K562 (cell line): ENCODE measurements around the gene TMA16. TPM values are rescaled to one million over a fixed set of nuclear protein-coding genes. Genes with fewer than 3 reads are reported as not detected.

Source experiments
- ATAC-seq: fragments of 200-7000 bp; cut with Tn5 transposase; 3 replicates; pipeline ENCODE4 v1.9.1; 2020; ENCODE audit warnings: moderate library complexity
- BruUV-seq: library from RNA; stranded (reverse); fragments of 400-500 nt; replicated peaks from 2 replicates; lab custom pipeline; 2021; lab: Mats Ljungman, UMichigan
- CTCF ChIA-PET: fragments of 300-600 bp; formaldehyde crosslinking; extraction: SDS; loops from one replicate; lab custom pipeline; 2021; ENCODE audit warnings: low intra/inter-chr PET ratio; lab: Yijun Ruan, JAX
- POLR2A ChIA-PET: fragments of 300-600, 350-650 bp; sonication (Branson Sonifier 250); formaldehyde crosslinking; extraction: SDS; loops from one replicate; lab custom pipeline; 2021; ENCODE audit warnings: antibody characterized with exemption, inconsistent platforms; lab: Yijun Ruan, JAX
- DNase-seq, 4 experiments: peaks; one replicate each; pipeline versions ENCODE4 v3.0.0 to v3.0.0-alpha.2; 2011 to 2018; ENCODE audit warnings: low spot score in 3 of 4, mixed read lengths in 3 of 4; ENCODE audit errors: extremely low read depth in 1 of 4
- FAIRE-seq: peaks from 2 replicates; lab custom pipeline; 2011; peaks lifted over from hg19 to GRCh38; lab: Jason Lieb, UNC
- H2AFZ ChIP-seq: 2 replicates; pipeline ENCODE4 v1.6.0; 2011; ENCODE audit warnings: low read depth, low read length, control low read depth, inconsistent platforms
- H3K27ac ChIP-seq: fragments of 200-600 bp; 3 replicates; pipeline ENCODE4 v1.8.0; 2011; ENCODE audit warnings: low read depth, mild to moderate bottlenecking, control low read depth, inconsistent platforms, low read length, moderate library complexity, mixed read lengths; ENCODE audit errors: extremely low read depth
- H3K27me3 ChIP-seq, 2 experiments: fragments of 300-600 bp in 1 of 2; 2 replicates in 1 of 2; 3 replicates in 1 of 2; pipeline versions ENCODE4 v1.6.0 to v1.8.0; 2011; ENCODE audit warnings: inconsistent platforms in 2 of 2, low read length in 2 of 2, mild to moderate bottlenecking in 1 of 2, mixed read lengths in 1 of 2, moderate library complexity in 1 of 2; ENCODE audit not compliant: control insufficient read depth in 2 of 2, insufficient read depth in 2 of 2
- H3K36me3 ChIP-seq: fragments of 300-600 bp; 3 replicates; pipeline ENCODE4 v1.8.0; 2011; ENCODE audit warnings: mild to moderate bottlenecking, low read length, inconsistent platforms; ENCODE audit not compliant: control insufficient read depth, insufficient read depth
- H3K4me1 ChIP-seq, 2 experiments: fragments of 200-600 bp in 1 of 2; replicated peaks in 1 of 2; 2 replicates in 1 of 2; 3 replicates in 1 of 2; pipeline versions ENCODE4 v1.5.1 to v1.8.0; 2011; ENCODE audit warnings: inconsistent platforms in 2 of 2, low read length in 2 of 2, mild to moderate bottlenecking in 1 of 2, mixed read lengths in 1 of 2, moderate library complexity in 1 of 2; ENCODE audit not compliant: control insufficient read depth in 2 of 2, insufficient read depth in 2 of 2
- H3K4me2 ChIP-seq: 2 replicates; pipeline ENCODE4 v1.6.1; 2011; ENCODE audit warnings: low read length, control low read depth, inconsistent platforms, mixed read lengths; ENCODE audit not compliant: insufficient read depth
- H3K4me3 ChIP-seq: fragments of 200-600 bp; sonication (generic), shearing (Covaris generic); 2 replicates; pipeline ENCODE4 v1.5.1; 2016; ENCODE audit warnings: control low read depth, inconsistent platforms
- H3K79me2 ChIP-seq: fragments of 200-600 bp; 3 replicates; pipeline ENCODE4 v1.8.0; 2011; ENCODE audit warnings: low read length, inconsistent platforms; ENCODE audit not compliant: control insufficient read depth, insufficient read depth
- H3K9ac ChIP-seq, 2 experiments: 2 replicates each; pipeline versions ENCODE4 v1.6.0 to v1.6.1; 2011; ENCODE audit warnings: low read depth in 2 of 2, low read length in 2 of 2, control low read depth in 1 of 2, inconsistent platforms in 1 of 2, mild to moderate bottlenecking in 1 of 2, mixed read lengths in 1 of 2; ENCODE audit not compliant: insufficient read depth in 1 of 2
- H3K9me1 ChIP-seq: one replicate; pipeline ENCODE4 v1.6.0; 2011; ENCODE audit warnings: inconsistent platforms, mild to moderate bottlenecking, low read length, moderate library complexity; ENCODE audit not compliant: control insufficient read depth, insufficient read depth
- H3K9me3 ChIP-seq: replicated peaks from 2 replicates; pipeline ENCODE4 v1.5.1; 2011; ENCODE audit warnings: low read depth, low read length, inconsistent platforms; ENCODE audit not compliant: control insufficient read depth, insufficient read depth
- H4K20me1 ChIP-seq: replicated peaks from 2 replicates; pipeline ENCODE4 v1.6.1; 2011; ENCODE audit warnings: low read length, inconsistent platforms, mixed read lengths; ENCODE audit not compliant: control insufficient read depth, insufficient read depth
- ARID1B ChIP-seq: fragments of 450-650 bp; IDR thresholded peaks from 2 replicates; pipeline ENCODE4 v1.6.1; 2016; ENCODE audit warnings: antibody characterized with exemption, mild to moderate bottlenecking, inconsistent platforms
- CREBBP ChIP-seq: IDR thresholded peaks from one replicate; pipeline ENCODE4 v1.6.1; 2012; ENCODE audit warnings: low read depth, mild to moderate bottlenecking, control low read depth, inconsistent platforms, low read length
- DDX20 ChIP-seq: fragments of 450-650 bp; IDR thresholded peaks from 2 replicates; pipeline ENCODE4 v1.6.1; 2016; ENCODE audit warnings: missing genetic modification characterization, low read depth, mild to moderate bottlenecking, missing compliant biosample characterization, moderate library complexity
- FUS ChIP-seq: fragments of 200-400 bp; formaldehyde crosslinking; optimal IDR thresholded peaks from 2 replicates; pipeline ENCODE3; 2017; ENCODE audit warnings: low read depth, low read length
- HNRNPUL1 ChIP-seq: fragments of 200-400 bp; formaldehyde crosslinking; IDR thresholded peaks from 2 replicates; pipeline ENCODE4 v1.6.1; 2017; ENCODE audit warnings: low read length
- NFE2 ChIP-seq: IDR thresholded peaks from 2 replicates; pipeline ENCODE4 v1.6.1; 2014; ENCODE audit warnings: antibody characterized with exemption, low read depth
- POU5F1 ChIP-seq: fragments of 150-350 bp; IDR thresholded peaks from 2 replicates; pipeline ENCODE4 v1.6.1; 2014; ENCODE audit warnings: borderline replicate concordance, low read length, low read depth, mild to moderate bottlenecking; ENCODE audit not compliant: partially characterized antibody
- RBM15 ChIP-seq: fragments of 200-400 bp; formaldehyde crosslinking; IDR thresholded peaks from 2 replicates; pipeline ENCODE4 v1.6.1; 2018; ENCODE audit warnings: mild to moderate bottlenecking, low read length, moderate library complexity; ENCODE audit not compliant: insufficient read depth
- SNRNP70 ChIP-seq: fragments of 200-400 bp; formaldehyde crosslinking; optimal IDR thresholded peaks from 2 replicates; pipeline ENCODE3; 2017; ENCODE audit warnings: low read depth, low read length
- TRIM24 ChIP-seq, 2 experiments: fragments of 450-650 bp; IDR thresholded peaks; 2 replicates each; pipeline ENCODE4 v1.6.1; 2016
- WHSC1 ChIP-seq: IDR thresholded peaks from one replicate; pipeline ENCODE4 v1.6.1; 2012; ENCODE audit warnings: low read length, control low read depth, inconsistent platforms
- ZNF507 ChIP-seq: conservative IDR thresholded peaks from 2 replicates; pipeline ENCODE4 v1.6.1; 2017; ENCODE audit warnings: missing genetic modification characterization, missing compliant biosample characterization
- ZNF589 ChIP-seq: fragments of 200-800 bp; sonication (Bioruptor generic); IDR thresholded peaks from 2 replicates; pipeline ENCODE4 v1.6.1; 2016; ENCODE audit warnings: low read depth, missing genetic modification characterization, missing compliant biosample characterization
- WGBS: fragments of 100-300 bp; shearing (Covaris generic); methylation state at CpG from one replicate; pipeline ENCODE4 v1.1.6; 2016; ENCODE audit warnings: low coverage, mixed read lengths; ENCODE audit not compliant: insufficient coverage; ENCODE audit errors: missing lambda C conversion rate; 5-methylcytosine and 5-hydroxymethylcytosine counted together
- in situ Hi-C: fragments of 300-500 bp; cut with MboI; formaldehyde crosslinking; loops from 4 replicates; pipeline ENCODE4 v1.15.0; 2018; ENCODE audit warnings: inconsistent platforms, mixed read lengths
- intact Hi-C: fragments of 100-400 bp; cut with micrococcal nuclease; formaldehyde crosslinking; loops from 2 replicates; pipeline ENCODE4 v1.14.2; 2022
- polyA plus RNA-seq, 8 experiments: library from polyadenylated mRNA; depleted of rRNA in 4 of 8; stranded (reverse) in 5 of 8; unstranded in 3 of 8; fragments of >200 nt; fragmentation: Nextera tagmentation in 2 of 8; fragmentation: Illumina TruSeq in 1 of 8; extraction: Ambion mirVana in 2 of 8; extraction: Trizol in 1 of 8; gene quantifications; 2 replicates each; pipeline versions ENCODE4 v1.2.1 to v1.2.3, GENCODE V29; 2011 to 2014; ENCODE audit warnings: inconsistent platforms in 1 of 8, missing spikeins in 1 of 8
- total RNA-seq, 7 experiments: library from RNA; depleted of rRNA in 6 of 7; stranded (reverse); fragments of >200 nt in 6 of 7; fragmentation: Illumina TruSeq in 2 of 7; extraction: Trizol in 2 of 7; gene quantifications; 2 replicates each; pipeline versions ENCODE4 v1.2.1 to v1.2.3, GENCODE V29; 2011 to 2021; ENCODE audit warnings: low replicate concordance in 1 of 7
- TF ChIP-seq, protein P1 (sequence below): fragments of 450-650 bp; IDR thresholded peaks from one replicate; pipeline ENCODE4 v1.6.1; 2018; ENCODE audit warnings: mild to moderate bottlenecking, moderate library complexity; ENCODE audit not compliant: partially characterized antibody
- TF ChIP-seq, protein P2 (sequence below): fragments of 250-450 bp; sonication (Bioruptor Pico); IDR thresholded peaks from 2 replicates; pipeline ENCODE4 v1.5.0; 2021
- TF ChIP-seq, protein P3 (sequence below), 2 experiments: fragments of 200-800 bp in 1 of 2; sonication (Bioruptor generic) in 1 of 2; sonication (generic) in 1 of 2; formaldehyde crosslinking in 1 of 2; IDR thresholded peaks in 1 of 2; conservative IDR thresholded peaks in 1 of 2; 2 replicates each; pipeline versions ENCODE4 v1.5.0 to v1.6.1; 2016 to 2020; ENCODE audit warnings: missing compliant biosample characterization in 1 of 2, missing genetic modification characterization in 1 of 2, missing genetic modification reagents in 1 of 2
- TF ChIP-seq, protein P4 (sequence below): sonication (generic); formaldehyde crosslinking; IDR thresholded peaks from 2 replicates; pipeline ENCODE4 v1.8.1; 2023; ENCODE audit warnings: mild to moderate bottlenecking, missing genetic modification reagents

Gene TMA16
- total and polyA plus RNA-seq, 9 of the 15 experiments (the other 6 are each of a cell fraction or from before 2014, with no cell fraction given) = 27.7 to 74.8 (median 66.6) TPM

DNA sequence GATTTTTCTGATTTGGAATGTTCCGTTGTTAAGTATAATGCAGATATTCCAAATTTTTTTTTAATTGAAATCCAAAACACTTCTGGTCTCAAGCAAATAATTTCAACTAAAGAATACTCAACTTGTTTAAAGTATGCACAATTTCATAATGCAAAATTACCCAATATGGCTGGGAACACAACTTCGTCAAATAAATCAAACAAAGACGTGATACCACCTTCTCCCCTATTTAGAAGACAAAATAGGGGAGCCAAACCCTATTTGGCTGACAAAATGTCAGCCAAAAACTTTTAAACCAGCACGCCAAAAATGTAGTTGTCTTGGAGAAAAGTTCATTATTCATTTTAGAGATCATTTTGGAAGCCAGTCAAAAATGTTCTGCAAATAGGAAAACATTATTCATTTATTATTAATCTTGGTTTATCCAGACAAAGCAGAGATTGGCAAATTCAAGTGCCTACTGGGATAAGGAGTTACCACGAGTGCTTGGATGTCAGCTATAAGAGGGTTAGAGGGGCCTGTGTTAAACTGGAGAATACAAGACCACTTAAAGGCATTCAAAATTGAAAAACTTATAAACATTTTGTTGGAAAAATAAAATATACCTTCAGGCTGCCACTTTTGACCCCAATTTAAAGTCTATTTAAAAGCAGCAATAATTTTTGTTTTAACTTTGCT, 17.6 kb upstream of the TMA16 start:
- Histone ChIP-seq H4K20me1 (no peaks in the 10 kb centered on the region), H3K4me1 (peaks cover 0 to 6% of the 10 kb centered on the region in 2 experiments; a peak in 2 of 5 replicates), H3K27ac (no peak overlapping the region), H3K79me2 (no peaks in the 10 kb centered on the region), H3K4me2 (no peak overlapping the region), H3K27me3 (peaks cover 0 to 14% of the 10 kb centered on the region in 2 experiments; a peak in 3 of 5 replicates), H2AFZ (no peak overlapping the region), H3K9me3 (no peaks in the 10 kb centered on the region; the same call in 1 of the 2 replicates), H3K4me3 (no peak overlapping the region), H3K36me3 (no peaks in the 10 kb centered on the region), H3K9ac (no peak overlapping the region), H3K9me1 (no peaks in the 10 kb centered on the region)
- no peak for FAIRE-seq
- intact Hi-C loops = no loop called here
- no peak for ATAC-seq
- no TSS peak for BruUV-seq
- 8% methylated on average over 5 of the region's 5 CpGs for WGBS
- no peak for DNase-seq
- ChIA-PET POLR2A (no interaction called here), CTCF (no interaction called here)
- in situ Hi-C loops = no loop called here
- TF ChIP-seq FUS (no peak), ARID1B (no peak), ZNF507 (tag) (no peak), SNRNP70 (no peak), CREBBP (no peak), ZNF589 (CRISPR knock-in tag) (no peak), WHSC1 (no peak), RBM15 (no peak), NFE2 (no peak), POU5F1 (no peak), HNRNPUL1 (no peak), DDX20 (tag) (no peak), TRIM24 (IDR thresholded peaks at IDR 0.05) (no peak)
- TF ChIP-seq, protein P1, sequence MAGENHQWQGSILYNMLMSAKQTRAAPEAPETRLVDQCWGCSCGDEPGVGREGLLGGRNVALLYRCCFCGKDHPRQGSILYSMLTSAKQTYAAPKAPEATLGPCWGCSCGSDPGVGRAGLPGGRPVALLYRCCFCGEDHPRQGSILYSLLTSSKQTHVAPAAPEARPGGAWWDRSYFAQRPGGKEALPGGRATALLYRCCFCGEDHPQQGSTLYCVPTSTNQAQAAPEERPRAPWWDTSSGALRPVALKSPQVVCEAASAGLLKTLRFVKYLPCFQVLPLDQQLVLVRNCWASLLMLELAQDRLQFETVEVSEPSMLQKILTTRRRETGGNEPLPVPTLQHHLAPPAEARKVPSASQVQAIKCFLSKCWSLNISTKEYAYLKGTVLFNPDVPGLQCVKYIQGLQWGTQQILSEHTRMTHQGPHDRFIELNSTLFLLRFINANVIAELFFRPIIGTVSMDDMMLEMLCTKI = no peak
- TF ChIP-seq, protein P2, sequence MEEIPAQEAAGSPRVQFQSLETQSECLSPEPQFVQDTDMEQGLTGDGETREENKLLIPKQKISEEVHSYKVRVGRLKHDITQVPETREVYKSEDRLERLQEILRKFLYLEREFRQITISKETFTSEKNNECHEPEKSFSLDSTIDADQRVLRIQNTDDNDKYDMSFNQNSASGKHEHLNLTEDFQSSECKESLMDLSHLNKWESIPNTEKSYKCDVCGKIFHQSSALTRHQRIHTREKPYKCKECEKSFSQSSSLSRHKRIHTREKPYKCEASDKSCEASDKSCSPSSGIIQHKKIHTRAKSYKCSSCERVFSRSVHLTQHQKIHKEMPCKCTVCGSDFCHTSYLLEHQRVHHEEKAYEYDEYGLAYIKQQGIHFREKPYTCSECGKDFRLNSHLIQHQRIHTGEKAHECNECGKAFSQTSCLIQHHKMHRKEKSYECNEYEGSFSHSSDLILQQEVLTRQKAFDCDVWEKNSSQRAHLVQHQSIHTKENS = no peak
- TF ChIP-seq, protein P3, sequence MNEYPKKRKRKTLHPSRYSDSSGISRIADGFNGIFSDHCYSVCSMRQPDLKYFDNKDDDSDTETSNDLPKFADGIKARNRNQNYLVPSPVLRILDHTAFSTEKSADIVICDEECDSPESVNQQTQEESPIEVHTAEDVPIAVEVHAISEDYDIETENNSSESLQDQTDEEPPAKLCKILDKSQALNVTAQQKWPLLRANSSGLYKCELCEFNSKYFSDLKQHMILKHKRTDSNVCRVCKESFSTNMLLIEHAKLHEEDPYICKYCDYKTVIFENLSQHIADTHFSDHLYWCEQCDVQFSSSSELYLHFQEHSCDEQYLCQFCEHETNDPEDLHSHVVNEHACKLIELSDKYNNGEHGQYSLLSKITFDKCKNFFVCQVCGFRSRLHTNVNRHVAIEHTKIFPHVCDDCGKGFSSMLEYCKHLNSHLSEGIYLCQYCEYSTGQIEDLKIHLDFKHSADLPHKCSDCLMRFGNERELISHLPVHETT (CRISPR knock-in tag; conservative IDR thresholded peaks at IDR 0.05 in 1 of 2, IDR thresholded peaks at IDR 0.05 in 1 of 2) = no peak
- TF ChIP-seq, protein P4, sequence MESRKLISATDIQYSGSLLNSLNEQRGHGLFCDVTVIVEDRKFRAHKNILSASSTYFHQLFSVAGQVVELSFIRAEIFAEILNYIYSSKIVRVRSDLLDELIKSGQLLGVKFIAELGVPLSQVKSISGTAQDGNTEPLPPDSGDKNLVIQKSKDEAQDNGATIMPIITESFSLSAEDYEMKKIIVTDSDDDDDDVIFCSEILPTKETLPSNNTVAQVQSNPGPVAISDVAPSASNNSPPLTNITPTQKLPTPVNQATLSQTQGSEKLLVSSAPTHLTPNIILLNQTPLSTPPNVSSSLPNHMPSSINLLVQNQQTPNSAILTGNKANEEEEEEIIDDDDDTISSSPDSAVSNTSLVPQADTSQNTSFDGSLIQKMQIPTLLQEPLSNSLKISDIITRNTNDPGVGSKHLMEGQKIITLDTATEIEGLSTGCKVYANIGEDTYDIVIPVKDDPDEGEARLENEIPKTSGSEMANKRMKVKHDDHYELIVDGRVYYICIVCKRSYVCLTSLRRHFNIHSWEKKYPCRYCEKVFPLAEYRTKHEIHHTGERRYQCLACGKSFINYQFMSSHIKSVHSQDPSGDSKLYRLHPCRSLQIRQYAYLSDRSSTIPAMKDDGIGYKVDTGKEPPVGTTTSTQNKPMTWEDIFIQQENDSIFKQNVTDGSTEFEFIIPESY (CRISPR knock-in tag) = no peak
